ENCODE results near the gene LAD1. TPM values are rescaled to one million over a fixed set of nuclear protein-coding genes. Genes with fewer than 3 reads are reported as not detected.

LAD1 gene
- total and polyA plus RNA-seq, 2 experiments from 2014 or later, result not detected

GRCh38 chr1:201395936-201396335 lies 3.2 kb downstream of the LAD1 start:
- Histone ChIP-seq H2AFZ (no peak overlapping the region), H3K9ac (no peak overlapping the region), H3K79me2 (ENCODE audit: insufficient read depth) (no peaks in the 10 kb centered on the region), H3F3A (ENCODE audit: insufficient read depth) (no peaks in the 10 kb centered on the region), H3K9me3 (ENCODE audit: low read depth) (no peaks in the 10 kb centered on the region), H3K9me2 (ENCODE audit: insufficient read depth) (no peaks in the 10 kb centered on the region), H3K36me3 (ENCODE audit: low read depth) (no peaks in the 10 kb centered on the region), H3K27ac (no peak overlapping the region), H3K4me1 (ENCODE audit: insufficient read depth) (no peaks in the 10 kb centered on the region), H3K27me3 (replicated peaks; ENCODE audit: insufficient read depth) (peaks cover 51% of the 10 kb centered on the region), H3K4me3 (no peak overlapping the region), H3K4me2 (ENCODE audit: unreplicated experiment) (no peak overlapping the region), H4K20me1 (ENCODE audit: insufficient read depth) (no peaks in the 10 kb centered on the region)
- TF ChIP-seq EZH2 (IDR thresholded peaks at IDR 0.05; ENCODE audit: insufficient read depth, poor library complexity, severe bottlenecking) (no peak), EZH2phosphoT487 (IDR thresholded peaks at IDR 0.05; ENCODE audit: insufficient read depth, low read depth) (no peak)
- WGBS, 2 experiments (ENCODE audit: low coverage in 1 of 2, low lambda C conversion rate in 2 of 2, missing lambda C conversion rate in 2 of 2), result 75 to 87% methylated on average over 3 to 4 of the region's 4 CpGs
- in situ Hi-C loops (cut with MboI), result no loop called here
- DNase-seq, result no peak

- 40 to 47% methylated on average over 3 of the region's 3 CpGs for WGBS, 2 experiments (ENCODE audit: low coverage in 1 of 2, low lambda C conversion rate in 2 of 2, missing lambda C conversion rate in 2 of 2)
These were observed 4.5 kb downstream of the LAD1 start for GRCh38 chr1:201394591-201394990.

GRCh38 chr1:201393076-201393475 lies 6.0 kb downstream of the LAD1 start:
- H3K9me3 ChIP-seq (ENCODE audit: low read depth), result no peaks in the 10 kb centered on the region
- 43 to 62% methylated on average over 3 of the region's 3 CpGs for WGBS, 2 experiments (ENCODE audit: low coverage in 1 of 2, low lambda C conversion rate in 2 of 2, missing lambda C conversion rate in 2 of 2)
- H3K4me2 ChIP-seq (ENCODE audit: unreplicated experiment), result no peak overlapping the region
- no peaks in the 10 kb centered on the region for H3K9me2 ChIP-seq (ENCODE audit: insufficient read depth)
- TF ChIP-seq EZH2phosphoT487 (IDR thresholded peaks at IDR 0.05; ENCODE audit: insufficient read depth, low read depth), result no peak
- no peak for TF ChIP-seq EZH2 (IDR thresholded peaks at IDR 0.05; ENCODE audit: insufficient read depth, poor library complexity, severe bottlenecking)
- H3K9ac ChIP-seq, result no peak overlapping the region
- no peaks in the 10 kb centered on the region for H3K4me1 ChIP-seq (ENCODE audit: insufficient read depth)
- DNase-seq, result no peak
- H2AFZ ChIP-seq, result no peak overlapping the region
- in situ Hi-C loops (cut with MboI), result no loop called here
- H3K79me2 ChIP-seq (ENCODE audit: insufficient read depth), result no peaks in the 10 kb centered on the region
- peaks cover 22% of the 10 kb centered on the region; the same call in 1 of the 2 replicates for H3K27me3 ChIP-seq (replicated peaks; ENCODE audit: insufficient read depth)
- no peak overlapping the region for H3K27ac ChIP-seq
- H3K4me3 ChIP-seq, result no peak overlapping the region
- no peaks in the 10 kb centered on the region for H3F3A ChIP-seq (ENCODE audit: insufficient read depth)
- no peaks in the 10 kb centered on the region for H4K20me1 ChIP-seq (ENCODE audit: insufficient read depth)
- H3K36me3 ChIP-seq (ENCODE audit: low read depth), result no peaks in the 10 kb centered on the region

More at GRCh38 chr1:201394591-201394990, 4.5 kb downstream of the LAD1 start:
- Histone ChIP-seq H2AFZ (no peak overlapping the region), H3K27ac (no peak overlapping the region), H3K4me1 (ENCODE audit: insufficient read depth) (no peaks in the 10 kb centered on the region), H3K9me3 (ENCODE audit: low read depth) (no peaks in the 10 kb centered on the region), H4K20me1 (ENCODE audit: insufficient read depth) (no peaks in the 10 kb centered on the region), H3K4me2 (ENCODE audit: unreplicated experiment) (no peak overlapping the region), H3K9me2 (ENCODE audit: insufficient read depth) (no peaks in the 10 kb centered on the region), H3K27me3 (replicated peaks; ENCODE audit: insufficient read depth) (peaks cover 37% of the 10 kb centered on the region), H3K4me3 (no peak overlapping the region), H3K9ac (no peak overlapping the region), H3F3A (ENCODE audit: insufficient read depth) (no peaks in the 10 kb centered on the region), H3K36me3 (ENCODE audit: low read depth) (no peaks in the 10 kb centered on the region), H3K79me2 (ENCODE audit: insufficient read depth) (no peaks in the 10 kb centered on the region)
- TF ChIP-seq EZH2 (IDR thresholded peaks at IDR 0.05; ENCODE audit: insufficient read depth, poor library complexity, severe bottlenecking) (no peak), EZH2phosphoT487 (IDR thresholded peaks at IDR 0.05; ENCODE audit: insufficient read depth, low read depth) (no peak)
- no peak for DNase-seq
- in situ Hi-C loops (cut with MboI), result no loop called here

- Histone ChIP-seq H3K4me2 (ENCODE audit: unreplicated experiment) (no peak overlapping the region), H3K27me3 (replicated peaks; ENCODE audit: insufficient read depth) (peaks cover 19% of the 10 kb centered on the region; the same call in 1 of the 2 replicates), H2AFZ (no peak overlapping the region), H3K4me1 (ENCODE audit: insufficient read depth) (no peaks in the 10 kb centered on the region), H4K20me1 (ENCODE audit: insufficient read depth) (no peaks in the 10 kb centered on the region), H3F3A (ENCODE audit: insufficient read depth) (no peaks in the 10 kb centered on the region), H3K79me2 (ENCODE audit: insufficient read depth) (no peaks in the 10 kb centered on the region), H3K27ac (no peak overlapping the region), H3K4me3 (no peak overlapping the region), H3K9me2 (ENCODE audit: insufficient read depth) (no peaks in the 10 kb centered on the region), H3K9ac (no peak overlapping the region), H3K36me3 (ENCODE audit: low read depth) (no peaks in the 10 kb centered on the region), H3K9me3 (ENCODE audit: low read depth) (no peaks in the 10 kb centered on the region)
- 59 to 64% methylated on average over 9 of the region's 9 CpGs for WGBS, 2 experiments (ENCODE audit: low coverage in 1 of 2, low lambda C conversion rate in 2 of 2, missing lambda C conversion rate in 2 of 2)
- DNase-seq, result no peak
- in situ Hi-C loops (cut with MboI), result no loop called here
- TF ChIP-seq EZH2 (IDR thresholded peaks at IDR 0.05; ENCODE audit: insufficient read depth, poor library complexity, severe bottlenecking) (no peak), EZH2phosphoT487 (IDR thresholded peaks at IDR 0.05; ENCODE audit: insufficient read depth, low read depth) (no peak)
These were observed 7.2 kb downstream of the LAD1 start for GRCh38 chr1:201391651-201392511.
